ENCODE results near the gene PPP2R5B.

The PPP2R5B gene

DNA sequence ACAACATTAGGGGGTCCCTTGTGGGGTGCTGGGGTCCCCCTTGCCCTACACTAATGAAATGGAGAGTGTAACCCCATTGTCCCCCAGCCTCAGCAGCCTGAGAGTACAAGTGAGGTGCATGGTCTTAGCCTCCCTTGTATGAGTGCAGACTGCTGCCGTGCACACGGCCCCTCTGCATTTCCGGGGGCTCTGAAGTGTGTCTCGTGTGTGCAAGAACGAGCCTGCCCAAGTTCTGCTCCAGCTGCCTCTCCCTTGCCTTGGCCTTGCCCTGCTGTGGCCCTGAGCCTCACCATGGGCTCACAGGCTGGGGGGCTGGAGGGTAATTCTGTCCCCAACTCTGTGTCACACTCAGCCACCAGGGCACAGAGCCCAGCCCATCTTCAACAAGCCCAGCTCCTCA, 40.9 kb upstream of the PPP2R5B start:
- TF ChIP-seq, protein P1, sequence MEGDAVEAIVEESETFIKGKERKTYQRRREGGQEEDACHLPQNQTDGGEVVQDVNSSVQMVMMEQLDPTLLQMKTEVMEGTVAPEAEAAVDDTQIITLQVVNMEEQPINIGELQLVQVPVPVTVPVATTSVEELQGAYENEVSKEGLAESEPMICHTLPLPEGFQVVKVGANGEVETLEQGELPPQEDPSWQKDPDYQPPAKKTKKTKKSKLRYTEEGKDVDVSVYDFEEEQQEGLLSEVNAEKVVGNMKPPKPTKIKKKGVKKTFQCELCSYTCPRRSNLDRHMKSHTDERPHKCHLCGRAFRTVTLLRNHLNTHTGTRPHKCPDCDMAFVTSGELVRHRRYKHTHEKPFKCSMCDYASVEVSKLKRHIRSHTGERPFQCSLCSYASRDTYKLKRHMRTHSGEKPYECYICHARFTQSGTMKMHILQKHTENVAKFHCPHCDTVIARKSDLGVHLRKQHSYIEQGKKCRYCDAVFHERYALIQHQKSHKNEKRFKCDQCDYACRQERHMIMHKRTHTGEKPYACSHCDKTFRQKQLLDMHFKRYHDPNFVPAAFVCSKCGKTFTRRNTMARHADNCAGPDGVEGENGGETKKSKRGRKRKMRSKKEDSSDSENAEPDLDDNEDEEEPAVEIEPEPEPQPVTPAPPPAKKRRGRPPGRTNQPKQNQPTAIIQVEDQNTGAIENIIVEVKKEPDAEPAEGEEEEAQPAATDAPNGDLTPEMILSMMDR (IDR thresholded peaks at IDR 0.05; ENCODE audit: low read depth, low read length) = no peak
- H3K4me3 ChIP-seq (ENCODE audit: low read depth, low read length) = no peak overlapping the region
- in situ Hi-C loops (cut with HindIII; ENCODE audit: low sequenced_read_pairs) = no loop called here
- DNase-seq (ENCODE audit: low read depth, low spot score) = no peak

GRCh38 chr11:64884019-64884418, 40.5 kb upstream of the PPP2R5B start:
- in situ Hi-C loops (cut with HindIII; ENCODE audit: low sequenced_read_pairs) = no loop called here
- DNase-seq (ENCODE audit: low read depth, low spot score) = no peak
- TF ChIP-seq, protein P1 (IDR thresholded peaks at IDR 0.05; ENCODE audit: low read depth, low read length) = no peak
- no peak overlapping the region for H3K4me3 ChIP-seq (ENCODE audit: low read depth, low read length)

DNA sequence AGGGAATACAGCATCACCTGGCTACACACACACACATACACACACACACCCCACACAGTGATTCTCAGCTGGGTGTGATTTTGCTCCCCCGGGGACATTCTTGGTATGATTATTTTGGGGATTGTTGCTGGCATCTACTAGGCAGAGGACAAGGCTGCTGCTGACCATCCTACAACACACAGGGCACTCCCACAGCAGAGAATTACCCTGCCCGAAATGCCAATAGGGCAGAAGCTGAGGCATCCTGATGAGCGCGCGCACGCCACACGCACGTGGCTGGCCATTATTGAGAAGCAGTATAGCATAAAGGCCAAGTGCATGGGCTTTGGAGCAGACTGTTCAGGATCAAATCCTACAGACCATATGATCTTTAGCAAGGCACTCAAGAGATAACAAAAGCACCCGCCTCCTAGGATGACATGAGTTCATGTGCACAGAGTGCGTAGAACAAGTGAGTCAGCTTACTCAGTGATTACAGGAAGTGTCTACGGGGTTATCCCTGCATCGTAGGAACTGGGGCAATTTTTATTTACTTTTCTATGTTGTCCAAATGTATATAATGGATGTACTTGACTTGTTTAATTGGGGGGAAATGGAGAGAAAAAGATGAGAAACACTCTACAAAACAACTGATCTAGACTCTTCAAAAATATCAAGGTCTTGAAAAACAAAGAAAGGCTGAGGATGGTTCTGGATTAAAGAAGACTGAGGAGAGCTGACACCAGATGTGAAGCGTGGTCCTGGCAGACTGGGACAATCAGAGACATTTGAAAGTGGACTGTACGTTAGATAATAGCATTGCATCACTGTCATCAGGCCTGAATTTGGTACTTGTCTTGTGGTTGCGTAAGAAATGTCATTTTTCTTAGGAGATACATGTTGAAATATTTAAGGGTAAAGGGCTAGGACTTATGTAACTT, 38.9 kb upstream of the PPP2R5B start:
- DNase-seq (ENCODE audit: low read depth, low spot score) = peak; percentile 58
- TF ChIP-seq, protein P1 (IDR thresholded peaks at IDR 0.05; ENCODE audit: low read depth, low read length) = no peak
- H3K4me3 ChIP-seq (ENCODE audit: low read depth, low read length) = no peak overlapping the region
- in situ Hi-C loops (cut with HindIII; ENCODE audit: low sequenced_read_pairs) = no loop called here

- H3K4me3 ChIP-seq (ENCODE audit: low read depth, low read length) = no peak overlapping the region
- DNase-seq (ENCODE audit: low read depth, low spot score) = no peak
- in situ Hi-C loops (cut with HindIII; ENCODE audit: low sequenced_read_pairs) = no loop called here
- TF ChIP-seq, protein P1 (IDR thresholded peaks at IDR 0.05; ENCODE audit: low read depth, low read length) = no peak
These were observed 37.2 kb upstream of the PPP2R5B start for GRCh38 chr11:64887234-64887756.

DNA sequence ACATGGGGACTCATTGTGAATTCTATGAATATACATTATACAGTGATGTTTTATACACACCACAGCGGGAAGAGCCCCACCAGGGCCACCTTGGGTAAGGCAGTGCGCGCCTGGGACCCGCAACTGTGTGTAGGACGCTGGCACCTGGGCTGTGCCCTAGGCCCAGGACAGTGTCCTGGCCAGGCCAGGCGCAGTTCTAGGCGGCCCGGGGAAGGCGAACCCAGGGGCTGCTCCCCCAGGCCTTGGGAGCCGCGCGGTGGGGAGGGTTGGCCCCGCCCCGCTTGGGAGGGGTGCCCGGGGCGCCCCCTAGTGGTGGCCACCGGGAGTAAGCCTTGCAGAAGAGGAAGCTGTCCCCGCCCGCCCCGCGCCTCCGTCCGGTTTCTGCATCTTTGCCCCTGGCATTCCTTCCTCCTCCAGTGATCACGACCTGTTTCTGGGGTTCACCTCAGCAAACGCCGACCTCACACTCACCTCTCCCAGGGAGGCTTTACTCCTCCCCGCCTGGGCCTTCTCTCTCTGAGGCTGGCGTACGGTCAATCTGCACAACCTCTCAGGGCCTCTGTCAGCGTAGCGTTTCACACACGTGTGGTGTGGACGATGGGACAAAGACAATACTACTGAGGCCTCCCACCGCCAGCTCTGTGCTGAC, 36.6 kb upstream of the PPP2R5B start:
- TF ChIP-seq, protein P1 (IDR thresholded peaks at IDR 0.05; ENCODE audit: low read depth, low read length) = peak; percentile 89
- in situ Hi-C loops (cut with HindIII; ENCODE audit: low sequenced_read_pairs) = no loop called here
- peak; percentile 58 for DNase-seq (ENCODE audit: low read depth, low spot score)
- H3K4me3 ChIP-seq (ENCODE audit: low read depth, low read length) = no peak overlapping the region

DNA sequence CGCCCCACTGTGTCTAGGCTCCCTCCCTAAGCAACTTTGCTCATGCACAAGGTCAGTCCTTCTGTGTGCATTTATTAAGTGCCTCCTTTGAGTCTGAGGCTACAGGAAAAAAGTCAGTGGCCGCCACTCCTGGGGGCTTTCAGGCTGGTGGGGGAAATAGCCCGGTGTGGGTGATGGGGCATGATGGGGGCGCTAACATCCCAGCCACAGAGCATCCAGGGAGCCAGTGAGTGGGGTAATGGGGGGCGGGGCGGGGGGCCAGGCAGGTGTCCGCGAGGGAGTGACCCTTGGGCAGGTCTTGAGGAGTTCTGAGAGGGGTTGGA, 36.1 kb upstream of the PPP2R5B start:
- in situ Hi-C loops (cut with HindIII; ENCODE audit: low sequenced_read_pairs) = no loop called here

More for the DNA sequence above, 36.1 kb upstream of the PPP2R5B start:
- H3K4me3 ChIP-seq (ENCODE audit: low read depth, low read length) = no peak overlapping the region
- DNase-seq (ENCODE audit: low read depth, low spot score) = no peak
- TF ChIP-seq, protein P1 (IDR thresholded peaks at IDR 0.05; ENCODE audit: low read depth, low read length) = no peak

Data from astrocyte of the spinal cord (primary cell).